Stimulated activated CD8-positive, alpha-beta memory T cell treated with anti-CD3 and anti-CD28 coated beads, Interleukin-12 subunit alpha, Interleukin-12 subunit beta, amount 100 ng/mL, for 24 hours (primary cell): ENCODE measurements around the gene ENTPD6.

Source experiments
- DNase-seq: peaks from one replicate; pipeline ENCODE4 v3.0.0-alpha.2; 2020; ENCODE audit errors: extremely low read depth

ENTPD6 gene

GRCh38 chr20:25188218-25188617 lies 7.3 kb upstream of the ENTPD6 start:
- no peak for DNase-seq

DNA sequence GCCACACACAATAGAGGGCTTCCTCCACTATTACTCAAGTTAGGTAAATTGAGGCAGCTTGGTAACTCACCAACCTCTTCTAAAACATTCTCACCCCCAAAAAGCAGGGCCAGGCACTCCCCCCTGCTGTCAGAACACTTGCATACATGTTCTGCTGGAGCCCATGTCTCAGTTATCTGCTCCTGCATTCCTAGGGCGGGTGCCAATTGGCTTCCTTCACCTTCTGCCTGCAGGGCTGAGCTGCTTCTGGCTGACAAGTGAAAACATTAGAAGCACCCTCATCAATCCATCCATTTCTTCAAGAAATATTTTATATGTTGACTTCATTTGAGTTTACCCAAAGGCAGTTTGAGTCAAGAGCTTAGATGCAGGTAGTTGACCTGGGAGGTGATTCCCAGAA lies 4.5 kb upstream of the ENTPD6 start:
- DNase-seq = no peak

GRCh38 chr20:25191689-25192088 lies 3.8 kb upstream of the ENTPD6 start:
- DNase-seq = no peak

DNA sequence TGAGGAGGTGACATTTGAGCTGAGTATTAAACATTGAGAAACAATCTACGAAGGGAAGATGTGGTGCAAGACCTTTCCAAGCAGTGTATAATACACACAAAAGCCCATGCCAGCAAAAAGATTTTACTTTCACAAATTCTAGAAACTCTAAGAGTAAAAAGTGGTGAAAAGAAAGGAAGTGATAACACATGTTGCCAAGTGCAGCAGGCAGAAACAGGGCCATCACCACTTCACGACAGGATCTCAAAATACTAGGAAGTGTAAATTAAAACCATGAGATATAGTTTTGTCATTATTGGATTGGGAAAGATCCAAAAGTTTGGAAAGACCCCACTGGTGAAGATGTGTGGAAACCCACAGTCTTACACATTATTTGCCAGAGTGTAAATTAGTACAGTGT lies 1.7 kb upstream of the ENTPD6 start:
- DNase-seq = no peak

DNA sequence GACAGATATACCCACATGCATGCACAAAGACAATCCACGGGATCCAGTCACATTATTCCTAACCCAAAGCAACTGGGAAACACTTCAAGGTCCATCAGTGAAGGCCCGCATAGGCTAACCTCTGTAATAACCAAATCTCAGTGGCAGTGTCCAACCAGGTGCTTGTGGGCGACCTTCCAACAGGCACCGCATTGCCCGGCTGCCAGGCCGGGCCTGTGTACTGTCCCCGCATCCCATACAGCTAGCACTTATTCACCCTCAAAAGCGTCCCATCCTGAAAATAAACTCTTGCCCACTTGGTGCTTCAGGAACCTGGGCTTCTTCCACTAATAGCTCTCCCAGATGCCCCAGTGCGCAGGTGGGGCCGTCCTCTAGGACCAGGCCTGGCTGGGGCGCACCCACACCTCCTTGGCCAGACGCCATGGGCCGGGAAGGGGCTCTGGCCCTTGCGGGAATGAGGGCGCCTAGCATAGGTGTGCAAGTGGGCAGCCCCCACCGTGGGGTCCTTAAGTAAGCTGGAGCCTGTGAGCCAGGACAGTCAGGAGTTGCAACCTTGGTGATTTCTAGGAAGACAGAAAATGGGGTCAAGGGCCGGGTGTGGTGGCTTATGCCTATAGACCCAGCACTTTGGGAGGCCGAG lies 1.1 kb upstream of the ENTPD6 start:
- no peak for DNase-seq

GRCh38 chr20:25195962-25196785 lies 662 bp downstream of the ENTPD6 start:
- DNase-seq = no peak

- DNase-seq = no peak
Measured at GRCh38 chr20:25196786-25197120, 1.2 kb downstream of the ENTPD6 start.

DNA sequence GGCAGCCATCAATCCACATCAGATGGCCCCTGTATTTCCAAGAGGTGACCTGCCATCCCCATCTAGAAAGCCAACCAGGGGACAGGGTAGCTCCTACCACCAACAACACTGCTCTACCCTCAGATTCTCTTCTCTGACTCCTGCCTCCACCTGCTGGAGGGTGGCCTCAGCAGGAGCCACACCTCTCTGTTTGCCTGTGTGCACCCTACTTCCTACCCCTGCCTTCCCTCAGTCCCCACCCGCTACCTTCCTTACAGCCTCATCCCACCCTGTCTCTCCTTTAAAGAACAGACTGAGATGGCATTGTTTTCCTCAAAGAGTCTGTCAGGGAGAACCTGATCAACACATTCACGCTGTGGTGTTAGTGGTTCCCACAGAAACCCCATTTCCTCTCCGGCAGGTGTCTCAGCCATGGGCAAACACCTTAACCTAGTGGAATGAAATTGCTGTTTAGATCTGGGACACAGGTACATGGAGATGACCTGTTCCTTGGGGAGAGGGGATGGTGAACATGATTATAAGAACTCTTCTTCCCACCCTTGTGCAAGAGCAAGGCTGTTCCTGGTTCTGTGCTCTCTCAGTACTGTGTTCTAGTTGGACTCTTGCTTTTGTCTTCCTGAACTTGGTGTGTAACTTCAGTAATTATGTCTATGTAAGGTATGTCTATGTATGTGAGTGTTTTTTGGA lies 1.8 kb downstream of the ENTPD6 start:
- no peak for DNase-seq

DNA sequence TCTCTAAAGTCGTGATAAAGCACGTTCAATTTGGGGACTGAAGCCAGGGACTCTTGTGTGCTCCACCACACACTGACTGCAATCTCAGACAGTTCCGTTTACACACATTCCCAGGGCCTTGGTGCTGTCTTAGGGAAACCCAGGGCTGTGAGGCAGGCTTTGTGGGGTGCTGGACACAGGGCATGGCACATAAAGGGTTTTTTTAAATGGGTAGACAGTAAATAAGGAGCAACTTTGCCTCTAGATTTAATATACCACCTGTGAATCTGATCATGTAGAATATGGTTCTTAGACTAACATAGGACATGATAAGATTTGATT lies 2.3 kb downstream of the ENTPD6 start:
- DNase-seq = no peak

DNA sequence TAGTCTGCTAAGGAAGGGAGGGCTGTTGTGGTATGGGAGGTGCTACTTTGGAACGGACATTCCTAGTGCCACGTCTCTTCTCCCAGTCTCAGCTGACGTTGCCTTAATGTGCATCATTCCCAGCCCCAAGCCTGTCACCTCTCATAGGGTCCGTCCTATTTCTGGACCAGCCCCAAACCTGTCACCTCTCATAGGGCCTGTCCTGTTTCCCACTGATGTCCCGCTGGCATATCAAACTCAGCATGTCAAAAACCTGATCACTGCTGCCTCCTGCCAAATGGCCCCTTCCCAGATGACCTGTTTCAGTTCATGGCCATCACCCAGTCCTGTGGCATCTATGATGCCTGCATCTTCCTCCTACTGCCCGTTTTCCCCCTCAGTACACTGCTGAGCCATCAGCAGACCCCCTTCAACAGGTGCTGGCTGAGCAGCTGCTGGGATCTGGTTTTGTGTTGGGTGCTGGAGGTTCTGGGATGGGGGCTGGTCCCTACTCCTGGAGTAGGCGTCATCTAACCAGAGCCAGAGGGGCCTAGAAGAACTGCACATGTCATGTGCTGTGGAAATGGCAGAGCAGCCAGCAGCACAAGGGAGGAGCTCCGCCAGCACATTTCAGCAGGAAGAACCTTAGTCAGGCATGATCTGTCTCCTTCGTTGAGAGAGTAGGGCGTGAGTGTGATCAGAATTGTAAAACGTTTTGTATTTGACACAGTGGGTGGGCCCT lies 3.3 kb downstream of the ENTPD6 start:
- no peak for DNase-seq

DNA sequence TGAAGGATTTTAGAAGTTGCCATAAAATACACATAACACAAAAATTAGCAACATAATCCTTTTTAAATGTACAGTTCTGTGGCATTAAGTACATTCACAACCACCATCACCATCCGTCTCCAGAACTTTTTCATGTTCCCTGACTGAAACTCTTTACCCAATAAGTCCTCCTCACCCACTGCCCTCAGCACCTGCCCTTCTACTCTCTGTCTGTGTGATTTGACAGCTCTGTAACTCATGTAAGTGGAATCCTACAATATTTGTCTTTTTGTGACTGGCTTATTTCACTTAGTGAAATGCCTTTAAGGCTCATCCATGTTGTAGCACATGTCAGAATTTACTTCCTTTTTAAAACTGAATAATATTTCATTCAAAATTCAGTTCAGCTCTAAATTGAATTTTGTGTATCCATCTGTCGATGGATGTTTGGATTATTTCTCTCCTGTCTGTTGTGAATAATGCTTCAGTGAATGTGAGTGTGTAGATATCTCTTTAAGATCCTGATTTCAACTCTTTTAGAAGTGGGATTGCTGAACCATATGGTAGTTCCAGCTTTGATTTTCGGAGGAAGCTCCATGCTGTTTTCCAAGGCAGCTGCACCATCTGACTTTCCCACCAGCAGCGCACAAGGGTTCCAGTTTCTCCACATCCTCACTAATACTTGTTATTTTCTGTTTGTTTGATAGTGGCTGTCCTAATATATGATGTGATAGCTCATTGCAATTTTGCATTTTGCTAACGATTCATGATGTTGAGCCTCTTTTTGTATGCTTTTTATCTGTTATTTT lies 4.2 kb downstream of the ENTPD6 start:
- no peak for DNase-seq

DNA sequence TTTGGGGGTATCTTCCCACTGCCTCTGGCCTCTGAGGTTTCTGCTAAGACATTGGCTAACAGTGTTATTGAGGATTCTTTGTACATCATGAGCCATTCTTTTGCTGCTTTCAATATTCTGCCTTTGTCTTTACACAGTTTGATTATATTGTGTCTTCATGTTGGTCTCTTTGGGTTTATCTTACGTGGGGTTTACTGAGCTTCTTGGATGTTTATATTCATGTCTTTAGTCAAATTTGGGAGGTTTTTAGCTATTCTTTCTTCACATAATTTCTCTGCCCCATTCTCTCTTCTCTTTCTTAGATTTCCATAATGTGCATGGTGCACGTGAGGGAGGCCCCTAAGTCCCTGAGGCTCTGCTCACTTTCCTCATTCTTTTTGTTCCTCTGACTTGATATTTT lies 7.6 kb downstream of the ENTPD6 start:
- no peak for DNase-seq

- DNase-seq = no peak
Measured at GRCh38 chr20:25203871-25204320, 8.4 kb downstream of the ENTPD6 start.

GRCh38 chr20:25204550-25205276 lies 9.2 kb downstream of the ENTPD6 start:
- DNase-seq = no peak

GRCh38 chr20:25205277-25206062 lies 10.0 kb downstream of the ENTPD6 start:
- no peak for DNase-seq

DNA sequence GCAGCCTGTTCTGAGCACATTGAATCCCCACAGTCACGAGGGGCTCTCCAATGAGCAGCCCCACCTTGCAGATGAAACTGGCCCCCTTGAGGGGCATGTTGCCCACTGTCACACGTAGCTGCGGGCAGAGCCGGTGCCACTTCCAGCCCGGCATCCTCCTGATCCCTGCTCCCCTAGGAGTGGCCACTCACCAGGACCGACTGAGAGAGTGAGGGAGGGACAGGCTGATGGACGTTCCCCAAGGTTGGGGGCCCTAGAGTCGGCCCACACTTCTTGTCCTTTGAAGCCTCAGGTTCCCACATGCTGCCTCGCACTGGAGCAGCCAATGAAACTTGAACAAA lies 10.5 kb downstream of the ENTPD6 start:
- DNase-seq = no peak

GRCh38 chr20:25206548-25206947 lies 11.0 kb downstream of the ENTPD6 start:
- no peak for DNase-seq

DNA sequence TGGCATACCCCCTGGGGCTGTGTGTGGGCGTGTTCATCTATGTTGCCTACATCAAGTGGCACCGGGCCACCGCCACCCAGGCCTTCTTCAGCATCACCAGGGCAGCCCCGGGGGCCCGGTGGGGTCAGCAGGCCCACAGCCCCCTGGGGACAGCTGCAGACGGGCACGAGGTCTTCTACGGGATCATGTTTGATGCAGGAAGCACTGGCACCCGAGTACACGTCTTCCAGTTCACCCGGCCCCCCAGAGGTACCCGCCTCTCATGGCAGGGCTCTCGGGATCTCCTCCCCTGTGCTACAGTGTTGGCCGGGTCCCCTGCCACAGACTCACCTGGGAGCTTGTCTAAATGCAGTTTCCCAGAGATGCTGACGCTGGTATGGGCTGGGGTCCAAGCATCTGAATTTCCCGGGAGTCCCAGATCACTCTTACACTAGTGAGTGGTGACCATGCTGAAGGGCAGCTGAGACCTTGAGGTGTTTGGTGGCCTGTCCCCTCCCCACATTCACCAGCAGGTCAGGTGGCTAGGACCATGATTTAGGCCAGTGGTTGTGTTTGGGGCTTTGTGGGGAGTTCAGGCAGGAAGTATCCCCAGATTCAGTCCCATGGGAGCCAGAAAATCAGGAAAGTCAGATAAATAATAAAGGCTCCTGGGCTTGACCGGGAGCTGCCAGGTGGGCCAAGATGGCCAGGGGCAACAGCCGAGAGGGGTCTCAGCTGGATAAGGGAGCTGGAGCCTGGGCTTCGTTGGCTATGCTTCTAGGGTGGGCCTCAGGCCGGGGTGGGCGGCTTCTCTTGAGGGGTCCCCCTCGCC lies 11.8 kb downstream of the ENTPD6 start:
- no peak for DNase-seq

DNA sequence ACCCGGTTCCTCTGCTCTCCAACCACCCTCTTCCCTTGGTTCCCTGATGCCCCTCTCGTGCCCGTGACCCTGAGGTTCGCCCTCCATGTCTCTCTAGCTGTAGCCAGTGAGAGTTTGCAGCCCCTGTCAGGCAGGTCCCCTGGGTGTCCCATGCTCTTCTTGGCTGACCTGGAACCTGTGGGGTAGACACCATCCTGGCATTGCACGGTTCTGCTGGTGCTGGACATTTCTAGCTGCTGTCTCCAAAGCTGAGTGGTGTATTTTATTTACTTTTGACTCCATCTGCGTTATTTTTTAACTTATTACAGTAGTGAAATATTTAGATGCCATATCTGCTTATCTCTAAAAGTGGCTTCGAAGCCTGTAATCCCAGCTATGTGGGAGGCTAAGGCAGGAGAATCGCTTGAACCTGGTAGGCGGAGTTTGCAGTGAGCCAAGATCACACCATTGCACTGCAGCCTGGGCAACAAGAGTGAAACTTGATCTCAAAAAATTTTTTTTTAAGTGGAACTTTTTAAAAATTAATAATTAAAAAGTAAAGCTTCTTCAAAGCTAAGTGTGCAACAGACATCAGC lies 12.5 kb downstream of the ENTPD6 start:
- no peak for DNase-seq
